Measurements from ENCODE around the gene ZNF397. TPM values are rescaled to one million over a fixed set of nuclear protein-coding genes. Genes with fewer than 3 reads are reported as not detected.

The ZNF397 gene
- total RNA-seq, 1 experiment from 2014 or later, result 15.9 TPM

DNA sequence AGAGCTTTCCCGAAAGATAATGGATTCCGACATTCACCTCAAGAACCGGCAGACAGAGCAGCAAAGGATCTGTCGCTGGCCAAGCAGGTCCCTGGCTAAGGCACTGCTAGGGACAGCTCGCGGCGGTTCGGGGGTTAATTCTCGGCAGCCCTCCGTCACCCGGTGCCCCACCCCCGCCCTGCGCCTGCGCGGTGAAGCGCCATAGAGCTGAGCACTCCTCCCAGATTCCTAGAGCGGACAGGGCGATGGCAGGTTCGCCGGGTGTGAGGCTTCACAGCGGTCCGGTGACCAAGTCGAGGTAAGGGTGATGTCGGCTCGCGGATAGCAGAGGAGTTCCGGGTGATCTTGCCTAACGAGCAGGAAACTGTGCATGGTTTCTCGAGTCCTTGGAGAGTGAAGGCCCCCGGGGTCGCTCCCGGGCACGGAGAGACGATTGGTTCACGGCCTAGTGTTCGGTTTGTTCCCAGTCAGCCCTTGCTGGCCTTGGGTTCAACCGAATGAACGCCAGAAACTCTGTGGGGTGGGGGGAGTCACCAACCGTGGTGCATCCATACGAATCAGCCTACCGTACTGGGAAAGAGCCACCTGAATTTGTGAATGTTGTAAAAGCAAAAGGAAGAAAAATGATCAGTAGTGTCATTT, 49.4 kb downstream of the ZNF397 start, which contains the start of gene ZSCAN30:
TSS of gene ZSCAN30 (minus strand) at position 136 of the 642 bp plus-strand sequence. CDS start 25,877 bp downstream, outside the sequence.
- DNase-seq (ENCODE audit: extremely low read depth, low read depth), result peak; percentile 85

DNA sequence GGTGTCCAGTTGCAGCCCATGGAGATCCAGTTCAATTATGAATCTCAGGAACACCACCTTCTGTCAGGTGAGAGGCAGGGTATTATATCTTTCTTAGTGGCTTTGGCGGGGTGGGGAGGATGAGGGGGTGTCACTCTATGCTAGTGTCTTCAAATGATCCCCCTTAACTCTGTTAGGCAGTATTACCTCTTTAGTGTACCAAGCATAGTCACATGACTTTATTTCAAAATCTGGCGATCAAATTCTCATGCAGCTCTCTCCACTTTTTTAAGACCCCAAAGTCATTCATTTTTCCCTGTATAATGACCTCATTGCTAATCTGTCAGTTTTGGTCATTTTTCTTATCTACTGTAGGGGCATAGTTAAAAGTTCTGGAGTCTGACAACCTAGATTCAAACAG, 50.3 kb downstream of the ZNF397 start:
- no peak for DNase-seq (ENCODE audit: extremely low read depth, low read depth)

DNA sequence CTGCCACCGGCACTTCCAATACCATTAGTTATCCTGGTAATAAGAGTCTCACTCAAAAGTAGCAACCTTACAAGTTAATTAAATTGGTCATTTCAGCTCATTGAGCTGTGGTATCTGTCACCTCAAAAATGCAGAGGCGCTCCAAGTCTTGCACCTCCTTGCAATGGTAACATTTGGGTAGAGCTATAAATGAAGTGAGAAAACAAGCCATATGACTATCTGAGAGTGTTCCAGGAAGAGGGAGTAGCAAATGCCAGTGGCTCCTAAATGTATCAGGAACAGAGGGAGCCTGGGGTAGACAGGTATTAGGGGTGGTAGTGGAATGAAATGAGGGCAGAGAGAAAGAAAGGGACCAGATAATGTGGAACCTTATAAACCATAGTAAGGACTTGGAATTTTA, 55.2 kb downstream of the ZNF397 start:
- DNase-seq (ENCODE audit: extremely low read depth, low read depth), result no peak

DNA sequence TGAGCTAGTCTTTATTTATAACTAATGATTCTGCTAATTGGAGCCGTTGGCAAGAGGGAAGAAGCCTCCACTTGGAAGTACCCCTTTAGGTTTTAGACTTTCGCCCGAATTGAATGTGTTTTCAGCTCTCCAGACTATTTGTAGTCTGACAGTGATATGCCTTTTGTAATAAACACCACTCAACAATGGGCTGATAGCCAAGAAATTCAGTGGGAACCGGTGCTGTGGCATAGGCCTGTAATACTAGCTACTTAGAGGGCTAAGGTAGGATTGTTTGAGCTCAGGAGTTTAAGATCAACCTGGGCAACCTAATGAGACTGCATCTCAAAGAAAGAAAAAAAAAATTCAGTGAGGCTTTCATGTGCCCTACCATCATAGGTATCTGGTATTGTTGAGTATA, 62.8 kb downstream of the ZNF397 start:
- DNase-seq (ENCODE audit: extremely low read depth, low read depth), result no peak

DNA sequence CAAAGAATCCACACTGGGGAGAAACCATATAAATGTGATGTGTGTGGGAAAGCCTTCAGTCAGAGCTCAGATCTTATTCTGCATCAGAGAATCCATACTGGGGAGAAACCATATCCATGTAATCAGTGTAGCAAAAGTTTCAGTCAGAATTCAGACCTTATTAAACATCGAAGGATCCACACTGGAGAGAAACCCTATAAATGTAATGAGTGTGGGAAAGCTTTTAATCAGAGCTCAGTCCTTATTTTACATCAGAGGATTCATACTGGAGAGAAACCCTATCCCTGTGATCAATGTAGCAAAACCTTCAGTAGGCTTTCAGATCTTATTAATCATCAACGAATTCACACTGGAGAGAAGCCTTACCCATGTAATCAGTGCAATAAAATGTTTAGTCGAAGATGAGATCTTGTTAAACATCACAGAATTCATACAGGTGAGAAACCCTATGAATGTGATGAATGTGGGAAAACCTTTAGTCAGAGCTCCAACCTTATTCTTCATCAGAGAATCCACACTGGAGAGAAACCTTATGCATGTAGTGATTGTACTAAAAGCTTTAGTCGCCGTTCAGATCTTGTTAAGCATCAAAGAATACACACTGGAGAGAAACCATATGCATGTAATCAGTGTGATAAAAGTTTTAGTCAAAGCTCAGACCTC, 65.9 kb downstream of the ZNF397 start:
- no peak for DNase-seq (ENCODE audit: extremely low read depth, low read depth)

Other genes starting within 250 kb of the ZNF397 start
- 10.5 and 12.0 TPM in 2 replicates for gene MAPRE2, start 199.6 kb upstream of the ZNF397 start, total RNA-seq (2014; rRNA removed; shearing (Covaris generic))
- gene ZSCAN30, start 49.2 kb downstream of the ZNF397 start, total RNA-seq (2014; rRNA removed; shearing (Covaris generic)), result 6.3 and 8.1 TPM in 2 replicates
- gene ZNF24, start 103.4 kb downstream of the ZNF397 start, total RNA-seq (2014; rRNA removed; shearing (Covaris generic)), result 24.7 and 32.9 TPM in 2 replicates
- gene ZNF396, start 136.3 kb downstream of the ZNF397 start, total RNA-seq (2014; rRNA removed; shearing (Covaris generic)), result 1.1 and 1.2 TPM in 2 replicates